HepG2 (cell line): ENCODE data around the gene BLOC1S1. TPM values are rescaled to one million over a fixed set of nuclear protein-coding genes. Genes with fewer than 3 reads are reported as not detected.

ENCODE experiments used
- ATAC-seq: fragments of 200-7000 bp; cut with Tn5 transposase; 3 replicates; pipeline ENCODE4 v1.9.1; 2020; ENCODE audit warnings: mild to moderate bottlenecking, moderate library complexity
- BruUV-seq: library from RNA; stranded (reverse); fragments of 400-500 nt; replicated peaks from 2 replicates; lab custom pipeline; 2021; lab: Mats Ljungman, UMichigan
- CTCF ChIA-PET: fragments of 300-600 bp; formaldehyde crosslinking; extraction: SDS; loops from one replicate; lab custom pipeline; 2021; ENCODE audit warnings: low total read pairs, inconsistent platforms, low intra/inter-chr PET ratio; lab: Yijun Ruan, JAX
- POLR2A ChIA-PET: fragments of 350-600 bp; sonication (Branson Sonifier 250); formaldehyde crosslinking; loops from one replicate; lab custom pipeline; 2020; ENCODE audit warnings: antibody characterized with exemption, inconsistent platforms; lab: Yijun Ruan, JAX
- DNase-seq: peaks from one replicate; pipeline ENCODE4 v3.0.0-alpha.2; 2015; ENCODE audit warnings: low spot score
- FAIRE-seq: peaks from 3 replicates; lab custom pipeline; 2011; peaks lifted over from hg19 to GRCh38; lab: Jason Lieb, UNC
- H2AFZ ChIP-seq: one replicate; pipeline ENCODE4 v1.6.1; 2011; ENCODE audit warnings: low read length, inconsistent platforms
- H3K27ac ChIP-seq: fragments of 300-600 bp; 3 replicates; pipeline ENCODE4 v1.8.0; 2011; ENCODE audit warnings: mixed run types, mild to moderate bottlenecking, mixed read lengths, low read length, inconsistent platforms; ENCODE audit not compliant: insufficient read depth; ENCODE audit errors: extremely low read length
- H3K27me3 ChIP-seq, 2 experiments: fragments of 200-600 bp in 1 of 2; 2 replicates in 1 of 2; 3 replicates in 1 of 2; pipeline versions ENCODE4 v1.6.0 to v1.8.0; 2011; ENCODE audit warnings: low read length in 2 of 2, mild to moderate bottlenecking in 2 of 2, moderate library complexity in 2 of 2, inconsistent platforms in 1 of 2; ENCODE audit not compliant: insufficient read depth in 2 of 2, control insufficient read depth in 1 of 2
- H3K36me3 ChIP-seq, 2 experiments: fragments of 200-600 bp in 1 of 2; replicated peaks in 1 of 2; 2 replicates in 1 of 2; 3 replicates in 1 of 2; pipeline versions ENCODE4 v1.5.1 to v1.8.0; 2011; ENCODE audit warnings: low read length in 2 of 2, inconsistent platforms in 1 of 2; ENCODE audit not compliant: insufficient read depth in 2 of 2, control insufficient read depth in 1 of 2
- H3K4me1 ChIP-seq: 2 replicates; pipeline ENCODE4 v1.5.1; 2012; ENCODE audit warnings: low read length, inconsistent platforms; ENCODE audit not compliant: insufficient read depth
- H3K4me2 ChIP-seq: 2 replicates; pipeline ENCODE4 v1.6.0; 2011; ENCODE audit warnings: low read depth, low read length, inconsistent platforms
- H3K4me3 ChIP-seq, 3 experiments: fragments of 200-600 bp in 1 of 3; sonication (generic), shearing (Covaris generic) in 1 of 3; replicated peaks in 1 of 3; 2 replicates each; pipeline ENCODE4 v1.5.1; 2011 to 2016; ENCODE audit warnings: low read length in 3 of 3, inconsistent platforms in 2 of 3, low read depth in 2 of 3, mild to moderate bottlenecking in 2 of 3, control low read depth in 1 of 3, mixed read lengths in 1 of 3; ENCODE audit not compliant: insufficient read depth in 1 of 3
- H3K79me2 ChIP-seq: one replicate; pipeline ENCODE4 v1.6.1; 2011; ENCODE audit warnings: low read length, inconsistent platforms; ENCODE audit not compliant: insufficient read depth
- H3K9ac ChIP-seq: 2 replicates; pipeline ENCODE4 v1.6.0; 2011; ENCODE audit warnings: mild to moderate bottlenecking, low read depth, low read length, inconsistent platforms; ENCODE audit not compliant: insufficient read depth
- H3K9me3 ChIP-seq: 2 replicates; pipeline ENCODE4 v1.5.1; 2012; ENCODE audit warnings: mild to moderate bottlenecking, low read length
- H4K20me1 ChIP-seq: 2 replicates; pipeline ENCODE4 v1.6.0; 2011; ENCODE audit warnings: inconsistent platforms, mild to moderate bottlenecking, low read length, moderate library complexity; ENCODE audit not compliant: insufficient read depth
- CEBPB ChIP-seq: IDR thresholded peaks from 2 replicates; pipeline ENCODE4 v1.6.1; 2011; ENCODE audit warnings: low read depth, low read length, improper control_type of control experiment, borderline replicate concordance
- EZH2 ChIP-seq: conservative IDR thresholded peaks from 2 replicates; pipeline ENCODE4 v1.6.1; 2012; ENCODE audit warnings: mild to moderate bottlenecking, low read depth, low read length, moderate library complexity
- FOSL2 ChIP-seq: sonication (generic); formaldehyde crosslinking; IDR thresholded peaks from 2 replicates; pipeline ENCODE4 v1.4.0; 2020; ENCODE audit warnings: missing genetic modification reagents
- GABPB1 ChIP-seq: IDR thresholded peaks from 2 replicates; pipeline ENCODE4 v1.6.1; 2016; ENCODE audit warnings: mild to moderate bottlenecking, missing genetic modification reagents, moderate library complexity, missing compliant biosample characterization
- MED13 ChIP-seq: sonication (generic); formaldehyde crosslinking; IDR thresholded peaks from 2 replicates; pipeline ENCODE4 v1.5.0; 2020; ENCODE audit warnings: missing genetic modification reagents
- NPAS2 ChIP-seq: sonication (generic); formaldehyde crosslinking; IDR thresholded peaks from 2 replicates; pipeline ENCODE4 v1.8.0; 2022; ENCODE audit warnings: mild to moderate bottlenecking, missing genetic modification reagents, borderline replicate concordance
- ZNF274 ChIP-seq: sonication (generic); formaldehyde crosslinking; IDR thresholded peaks from 2 replicates; pipeline ENCODE4 v1.5.1; 2020; ENCODE audit warnings: mild to moderate bottlenecking, missing genetic modification reagents
- ZNF687 ChIP-seq: sonication (generic); formaldehyde crosslinking; IDR thresholded peaks from 2 replicates; pipeline ENCODE4 v1.5.1; 2020; ENCODE audit warnings: mild to moderate bottlenecking, missing genetic modification reagents, moderate library complexity
- WGBS: methylation state at CpG from one replicate; pipeline ENCODE4 v1.1.6; 2017; ENCODE audit warnings: low lambda C conversion rate; 5-methylcytosine and 5-hydroxymethylcytosine counted together
- in situ Hi-C: cut with HindIII; loops from 2 replicates; pipeline ENCODE4 v1.10.0; 2017; ENCODE audit warnings: low pct_unique_long_range_greater_than_20kb; ENCODE audit not compliant: extremely low pct_ligation_motif_present
- intact Hi-C: fragments of 100-400 bp; cut with micrococcal nuclease; formaldehyde crosslinking; loops from one replicate; pipeline ENCODE4 v1.10.0; 2022; ENCODE audit not compliant: unreplicated experiment
- polyA plus RNA-seq, 8 experiments: library from polyadenylated mRNA; depleted of rRNA in 3 of 8; stranded (reverse) in 7 of 8; unstranded in 1 of 8; fragments of >200 nt; fragmentation: Illumina TruSeq in 4 of 8; extraction: Trizol in 4 of 8; gene quantifications; 2 replicates each; pipeline versions ENCODE4 v1.2.1 to v1.2.3, GENCODE V29; 2011 to 2016; ENCODE audit warnings: low read depth in 4 of 8, missing spikeins in 1 of 8, mixed read lengths in 1 of 8; ENCODE audit not compliant: insufficient read depth in 1 of 8
- total RNA-seq, 5 experiments: library from RNA; depleted of rRNA; stranded (reverse); fragments of >200 nt; fragmentation: Illumina TruSeq; extraction: Trizol; gene quantifications; 2 replicates each; pipeline ENCODE4 v1.2.3, GENCODE V29; 2016; ENCODE audit warnings: low read depth in 1 of 5

Gene BLOC1S1
- total and polyA plus RNA-seq, 2 of the 13 experiments (the other 11 are each of a cell fraction or from before 2014, with no cell fraction given): 55.1 to 95.3 TPM

DNA sequence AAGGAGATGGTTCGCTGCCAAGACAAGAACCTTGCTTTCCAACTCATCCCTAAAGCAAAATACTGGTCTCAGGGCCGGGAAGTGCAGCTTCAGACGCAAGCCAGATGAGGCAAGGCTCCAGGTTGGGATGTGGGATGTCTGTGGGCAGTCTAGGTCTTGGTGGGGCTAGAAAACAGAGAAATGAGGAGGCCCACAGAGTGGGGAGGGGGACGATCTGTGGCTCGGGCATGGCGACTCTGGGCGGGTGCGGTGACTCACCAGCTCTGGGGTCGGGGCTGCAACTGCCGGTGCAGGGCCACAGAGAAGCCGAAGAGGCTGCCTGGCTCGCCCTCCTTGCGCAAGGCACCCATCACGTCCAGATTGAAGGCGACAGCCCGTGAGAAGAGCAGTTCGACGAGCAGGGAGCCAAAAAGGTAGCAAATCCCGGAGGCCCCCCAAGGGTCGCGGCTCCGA, 8.6 kb upstream of the BLOC1S1 start:
- Histone ChIP-seq H3K27me3 (peaks cover 1 to 61% of the 10 kb centered on the region in 2 experiments; a peak in 4 of 5 replicates), H3K4me3 (peak overlapping the region; percentile 29 to 71 (median 51); a peak in 5 of 6 replicates), H2AFZ (no peak overlapping the region), H3K27ac (no peak overlapping the region), H3K4me2 (peak overlapping the region; percentile 75), H3K36me3 (no peaks in the 10 kb centered on the region), H4K20me1 (no peaks in the 10 kb centered on the region; the same call in 1 of the 2 replicates), H3K9ac (no peak overlapping the region), H3K9me3 (no peaks in the 10 kb centered on the region), H3K79me2 (no peaks in the 10 kb centered on the region), H3K4me1 (peaks cover 56% of the 10 kb centered on the region)
- peak; percentile 11; the same call in 2 of the 3 replicates for ATAC-seq
- ChIA-PET CTCF (no interaction called here), POLR2A (interaction anchor here (2.1 to 3.4 kb wide), 2 partner anchors 9 to 26 kb away, joined by 9 to 14 read pairs; partner anchors contain the start of gene BLOC1S1)
- BruUV-seq: no TSS peak
- TF ChIP-seq ZNF687 (CRISPR knock-in tag): peak; percentile 27; the same call in 1 of the 2 replicates
- no peak for TF ChIP-seq NPAS2 (CRISPR knock-in tag)
- TF ChIP-seq CEBPB: peak; percentile 55; the same call in 1 of the 2 replicates
- peak; percentile 18; the same call in 1 of the 2 replicates for TF ChIP-seq GABPB1 (CRISPR knock-in tag)
- TF ChIP-seq FOSL2 (CRISPR knock-in tag): peak; percentile 77
- 0 out of 2 replicates have a peak, but pooled peaks have one; percentile 14 for TF ChIP-seq ZNF274
- TF ChIP-seq MED13 (CRISPR knock-in tag): no peak
- peak; percentile 78; the same call in 1 of the 2 replicates for TF ChIP-seq EZH2
- in situ Hi-C loops (no loop called here), intact Hi-C loops (loop anchor here (2.0 kb wide), 1 partner anchor 14 kb away; the partner anchor contains the start of gene RDH5)
- no peak for FAIRE-seq
- WGBS: 21% methylated on average over 3 of the region's 22 CpGs
- DNase-seq: no peak
